ENCODE measurements around the gene SLC1A4.
"Not testable (repeated sequence)": the region's sequence is repeated elsewhere in the genome, so short reads cannot be mapped to it uniquely, and the experiment has no call there.

DNA sequence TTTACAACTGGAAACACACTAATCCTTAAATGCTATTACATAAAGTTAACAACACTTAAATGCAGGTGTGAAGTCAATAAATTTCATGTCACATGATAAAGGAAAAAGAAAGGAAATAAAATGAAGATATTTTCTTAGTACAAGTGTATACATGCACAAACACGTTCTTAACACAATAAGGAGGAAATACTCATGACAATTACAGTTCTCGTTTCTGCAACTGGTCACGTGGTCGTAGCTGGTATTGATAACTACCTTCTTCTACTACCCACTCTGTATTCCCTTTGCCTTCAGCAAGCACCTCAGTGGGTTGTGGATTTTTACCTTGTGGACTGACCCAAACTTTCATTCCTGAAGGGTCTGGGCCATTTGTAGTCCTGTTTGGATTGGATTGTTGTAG is 26.1 kb upstream of the SLC1A4 start:
- TF ChIP-seq, protein P1, sequence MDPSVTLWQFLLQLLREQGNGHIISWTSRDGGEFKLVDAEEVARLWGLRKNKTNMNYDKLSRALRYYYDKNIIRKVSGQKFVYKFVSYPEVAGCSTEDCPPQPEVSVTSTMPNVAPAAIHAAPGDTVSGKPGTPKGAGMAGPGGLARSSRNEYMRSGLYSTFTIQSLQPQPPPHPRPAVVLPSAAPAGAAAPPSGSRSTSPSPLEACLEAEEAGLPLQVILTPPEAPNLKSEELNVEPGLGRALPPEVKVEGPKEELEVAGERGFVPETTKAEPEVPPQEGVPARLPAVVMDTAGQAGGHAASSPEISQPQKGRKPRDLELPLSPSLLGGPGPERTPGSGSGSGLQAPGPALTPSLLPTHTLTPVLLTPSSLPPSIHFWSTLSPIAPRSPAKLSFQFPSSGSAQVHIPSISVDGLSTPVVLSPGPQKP (IDR thresholded peaks at IDR 0.05; ENCODE audit: low read depth, low read length) = not testable (repeated sequence)
- TF ChIP-seq SUZ12 (IDR thresholded peaks at IDR 0.05; ENCODE audit: unreplicated experiment); YY1 (IDR thresholded peaks at IDR 0.05; ENCODE audit: low read depth, low read length); POLR2A (IDR thresholded peaks at IDR 0.05; ENCODE audit: low read depth, low read length); TAF1 (IDR thresholded peaks at IDR 0.05; ENCODE audit: borderline replicate concordance, low read depth, low read length): not testable (repeated sequence)
- TF ChIP-seq, protein P2, sequence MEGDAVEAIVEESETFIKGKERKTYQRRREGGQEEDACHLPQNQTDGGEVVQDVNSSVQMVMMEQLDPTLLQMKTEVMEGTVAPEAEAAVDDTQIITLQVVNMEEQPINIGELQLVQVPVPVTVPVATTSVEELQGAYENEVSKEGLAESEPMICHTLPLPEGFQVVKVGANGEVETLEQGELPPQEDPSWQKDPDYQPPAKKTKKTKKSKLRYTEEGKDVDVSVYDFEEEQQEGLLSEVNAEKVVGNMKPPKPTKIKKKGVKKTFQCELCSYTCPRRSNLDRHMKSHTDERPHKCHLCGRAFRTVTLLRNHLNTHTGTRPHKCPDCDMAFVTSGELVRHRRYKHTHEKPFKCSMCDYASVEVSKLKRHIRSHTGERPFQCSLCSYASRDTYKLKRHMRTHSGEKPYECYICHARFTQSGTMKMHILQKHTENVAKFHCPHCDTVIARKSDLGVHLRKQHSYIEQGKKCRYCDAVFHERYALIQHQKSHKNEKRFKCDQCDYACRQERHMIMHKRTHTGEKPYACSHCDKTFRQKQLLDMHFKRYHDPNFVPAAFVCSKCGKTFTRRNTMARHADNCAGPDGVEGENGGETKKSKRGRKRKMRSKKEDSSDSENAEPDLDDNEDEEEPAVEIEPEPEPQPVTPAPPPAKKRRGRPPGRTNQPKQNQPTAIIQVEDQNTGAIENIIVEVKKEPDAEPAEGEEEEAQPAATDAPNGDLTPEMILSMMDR (IDR thresholded peaks at IDR 0.05 in 2 of 3, conservative IDR thresholded peaks at IDR 0.05 in 1 of 3; ENCODE audit: control insufficient read depth in 2 of 3, extremely low read depth in 1 of 3, insufficient read depth in 1 of 3, low read depth in 3 of 3, low read length in 3 of 3) = not testable (repeated sequence)

Data from GM12878 (cell line).